GM12878 (cell line): Measurements from ENCODE around the gene TMEM135. TPM values are rescaled to one million over a fixed set of nuclear protein-coding genes. Genes with fewer than 3 reads are reported as not detected.

Experiments
- ATAC-seq: fragments of 200-7000 bp; cut with Tn5 transposase; 3 replicates; pipeline ENCODE4 v1.9.1; 2020; ENCODE audit warnings: mild to moderate bottlenecking, moderate library complexity
- BruUV-seq: library from RNA; stranded (reverse); fragments of 400-500 nt; replicated peaks from 2 replicates; lab custom pipeline; 2021; lab: Mats Ljungman, UMichigan
- CTCF ChIA-PET: fragments of 300-600 bp; sonication (Branson Sonifier 250); formaldehyde crosslinking; extraction: SDS; loops from one replicate; lab custom pipeline; 2021; ENCODE audit warnings: inconsistent platforms; lab: Yijun Ruan, JAX
- POLR2A ChIA-PET: fragments of 350-600 bp; formaldehyde crosslinking; extraction: SDS; loops from one replicate; lab custom pipeline; 2021; ENCODE audit warnings: inconsistent platforms; lab: Charles Lee
- RAD21 ChIA-PET: fragments of 300-600 bp; sonication (Branson Sonifier 250); formaldehyde crosslinking; loops from one replicate; lab custom pipeline; 2023; ENCODE audit warnings: antibody characterized with exemption; ENCODE audit not compliant: unreplicated experiment; lab: Charles Lee
- SMC1A ChIA-PET: fragments of 300-600 bp; sonication (Branson Sonifier 250); formaldehyde crosslinking; loops from one replicate; lab custom pipeline; 2023; ENCODE audit not compliant: unreplicated experiment, uncharacterized antibody; lab: Charles Lee
- DNase-seq: peaks from one replicate; pipeline ENCODE4 v3.0.0-alpha.2; 2011; ENCODE audit warnings: low read depth, low spot score
- FAIRE-seq: peaks from 3 replicates; lab custom pipeline; 2011; peaks lifted over from hg19 to GRCh38; lab: Jason Lieb, UNC
- H2AFZ ChIP-seq: 2 replicates; pipeline ENCODE4 v1.6.0; 2011; ENCODE audit warnings: low read depth, low read length, control low read depth; ENCODE audit not compliant: control insufficient read depth
- H3K27ac ChIP-seq: 2 replicates; pipeline ENCODE4 v1.5.1; 2011; ENCODE audit warnings: control low read depth; ENCODE audit not compliant: control insufficient read depth, insufficient read depth
- H3K27me3 ChIP-seq, 2 experiments: replicated peaks in 1 of 2; 2 replicates each; pipeline versions ENCODE4 v1.6.0 to v1.6.1; 2011; ENCODE audit warnings: low read length in 1 of 2; ENCODE audit not compliant: control insufficient read depth in 2 of 2, insufficient read depth in 2 of 2
- H3K36me3 ChIP-seq, 2 experiments: 2 replicates each; pipeline ENCODE4 v1.5.1; 2011; ENCODE audit warnings: low read length in 1 of 2; ENCODE audit not compliant: control insufficient read depth in 2 of 2, insufficient read depth in 2 of 2
- H3K4me1 ChIP-seq: 2 replicates; pipeline ENCODE4 v1.6.1; 2011; ENCODE audit warnings: mild to moderate bottlenecking, low read length, moderate library complexity, mixed read lengths; ENCODE audit not compliant: control insufficient read depth, insufficient read depth
- H3K4me2 ChIP-seq: 2 replicates; pipeline ENCODE4 v1.6.0; 2011; ENCODE audit warnings: control low read depth; ENCODE audit not compliant: control insufficient read depth, insufficient read depth
- H3K4me3 ChIP-seq: fragments of 200-600 bp; sonication (generic); 2 replicates; pipeline ENCODE4 v1.5.1; 2016
- H3K79me2 ChIP-seq: 2 replicates; pipeline ENCODE4 v1.6.0; 2011; ENCODE audit warnings: low read length; ENCODE audit not compliant: control insufficient read depth, insufficient read depth
- H3K9ac ChIP-seq: 2 replicates; pipeline ENCODE4 v1.8.0; 2011; ENCODE audit warnings: low read length, control low read depth, mixed read lengths; ENCODE audit not compliant: control insufficient read depth, insufficient read depth
- H3K9me3 ChIP-seq: replicated peaks from 3 replicates; pipeline ENCODE4 v1.5.1; 2011; ENCODE audit warnings: mild to moderate bottlenecking, low read length; ENCODE audit not compliant: control insufficient read depth, insufficient read depth
- H4K20me1 ChIP-seq: 2 replicates; pipeline ENCODE4 v1.6.0; 2011; ENCODE audit not compliant: control insufficient read depth, insufficient read depth
- EED ChIP-seq: sonication (generic); IDR thresholded peaks from 2 replicates; pipeline ENCODE4 v1.6.1; 2016; ENCODE audit warnings: antibody characterized with exemption, low read depth
- EP300 ChIP-seq, 2 experiments: fragments of 150-350 bp in 1 of 2; IDR thresholded peaks; 2 replicates each; pipeline ENCODE4 v1.6.1; 2011 to 2012; ENCODE audit warnings: low read depth in 2 of 2, low read length in 2 of 2, borderline replicate concordance in 1 of 2, improper control_type of control experiment in 1 of 2, inconsistent platforms in 1 of 2; ENCODE audit not compliant: control insufficient read depth in 1 of 2
- MYB ChIP-seq: fragments of 150-350 bp; IDR thresholded peaks from 2 replicates; pipeline ENCODE4 v1.6.1; 2014; ENCODE audit warnings: mild to moderate bottlenecking, low read depth, low read length, borderline replicate concordance
- NBN ChIP-seq: fragments of 450-650 bp; IDR thresholded peaks from 2 replicates; pipeline ENCODE4 v1.6.1; 2016
- PAX5 ChIP-seq: IDR thresholded peaks from 2 replicates; pipeline ENCODE4 v1.6.1; 2011; ENCODE audit warnings: low read depth, low read length, borderline replicate concordance
- WGBS: methylation state at CpG from one replicate; pipeline ENCODE4 v1.1.6; 2016; ENCODE audit warnings: low lambda C conversion rate; ENCODE audit not compliant: insufficient replicate concordance, insufficient coverage; ENCODE audit errors: missing lambda C conversion rate; 5-methylcytosine and 5-hydroxymethylcytosine counted together
- in situ Hi-C: fragments of 300-500 bp; cut with MboI; formaldehyde crosslinking; loops from 9 replicates; pipeline ENCODE4 v1.14.3; 2018; ENCODE audit warnings: mixed read lengths
- intact Hi-C: fragments of 100-400 bp; cut with micrococcal nuclease; formaldehyde crosslinking; loops from one replicate; pipeline ENCODE4 v1.14.2; 2022; ENCODE audit not compliant: unreplicated experiment
- polyA plus RNA-seq, 11 experiments: library from polyadenylated mRNA; depleted of rRNA in 4 of 11; unstranded in 6 of 11; stranded (reverse) in 5 of 11; fragments of >200 nt; fragmentation: Nextera tagmentation in 4 of 11; fragmentation: Illumina TruSeq in 1 of 11; extraction: Ambion mirVana in 4 of 11; extraction: Trizol in 1 of 11; gene quantifications; 1 replicate in 1 of 11; 2 replicates in 10 of 11; pipeline versions ENCODE4 v1.2.1 to v1.2.3, GENCODE V29; 2011 to 2016; ENCODE audit warnings: inconsistent platforms in 2 of 11, missing spikeins in 2 of 11, low read depth in 1 of 11
- total RNA-seq, 4 experiments: library from RNA; depleted of rRNA in 3 of 4; stranded (reverse); fragments of >200 nt in 3 of 4; fragmentation: Illumina TruSeq in 1 of 4; extraction: Trizol in 1 of 4; gene quantifications; 2 replicates each; pipeline versions ENCODE4 v1.2.1 to v1.2.3, GENCODE V29; 2013 to 2021
- TF ChIP-seq, protein P1 (sequence below): fragments of 450-650 bp; IDR thresholded peaks from 2 replicates; pipeline ENCODE4 v1.6.1; 2017; ENCODE audit warnings: mild to moderate bottlenecking, low read depth, inconsistent platforms; ENCODE audit not compliant: poor library complexity, severe bottlenecking
- TF ChIP-seq, protein P2 (sequence below): fragments of 450-650 bp; IDR thresholded peaks from 2 replicates; pipeline ENCODE4 v1.6.1; 2017; ENCODE audit warnings: mild to moderate bottlenecking, moderate library complexity
- TF ChIP-seq, protein P3 (sequence below): IDR thresholded peaks from 2 replicates; pipeline ENCODE4 v1.6.1; 2011; ENCODE audit warnings: borderline replicate concordance, low read depth, mild to moderate bottlenecking, moderate library complexity, low read length; ENCODE audit not compliant: insufficient read depth, poor library complexity, severe bottlenecking

The TMEM135 gene
- total and polyA plus RNA-seq, 10 of the 15 experiments (the other 5 are each of a cell fraction or from before 2014, with no cell fraction given): 7.2 to 117 (median 12.9) TPM

- ATAC-seq: no peak
- intact Hi-C loops: no loop called here
- H3K9me3 ChIP-seq: no peaks in the 10 kb centered on the region; the same call in 1 of the 3 replicates
- H3K27ac ChIP-seq: no peak overlapping the region
- WGBS: 31% methylated on average over 5 of the region's 5 CpGs
- no peaks in the 10 kb centered on the region for H3K36me3 ChIP-seq
- H2AFZ ChIP-seq: no peak overlapping the region
- no peak overlapping the region for H3K4me2 ChIP-seq
- H3K4me3 ChIP-seq: no peak overlapping the region
- no peaks in the 10 kb centered on the region for H3K79me2 ChIP-seq
- no peaks in the 10 kb centered on the region for H4K20me1 ChIP-seq
- DNase-seq: no peak
- H3K27me3 ChIP-seq: no peaks in the 10 kb centered on the region
- H3K9ac ChIP-seq: no peak overlapping the region
- CTCF ChIA-PET: interaction anchor here (1.5 kb wide), 1 partner anchor 11 kb away, joined by 3 read pairs; no protein-coding TSS in a partner anchor
- SMC1A ChIA-PET: no interaction called here
- RAD21 ChIA-PET: no interaction called here
- FAIRE-seq: no peak
- POLR2A ChIA-PET: no interaction called here
- H3K4me1 ChIP-seq: no peaks in the 10 kb centered on the region
- TF ChIP-seq EP300 (IDR thresholded peaks at IDR 0.05; ENCODE audit: borderline replicate concordance in 1 of 2, control insufficient read depth in 1 of 2, low read depth in 2 of 2, low read length in 2 of 2): no peak
- TF ChIP-seq, protein P1, sequence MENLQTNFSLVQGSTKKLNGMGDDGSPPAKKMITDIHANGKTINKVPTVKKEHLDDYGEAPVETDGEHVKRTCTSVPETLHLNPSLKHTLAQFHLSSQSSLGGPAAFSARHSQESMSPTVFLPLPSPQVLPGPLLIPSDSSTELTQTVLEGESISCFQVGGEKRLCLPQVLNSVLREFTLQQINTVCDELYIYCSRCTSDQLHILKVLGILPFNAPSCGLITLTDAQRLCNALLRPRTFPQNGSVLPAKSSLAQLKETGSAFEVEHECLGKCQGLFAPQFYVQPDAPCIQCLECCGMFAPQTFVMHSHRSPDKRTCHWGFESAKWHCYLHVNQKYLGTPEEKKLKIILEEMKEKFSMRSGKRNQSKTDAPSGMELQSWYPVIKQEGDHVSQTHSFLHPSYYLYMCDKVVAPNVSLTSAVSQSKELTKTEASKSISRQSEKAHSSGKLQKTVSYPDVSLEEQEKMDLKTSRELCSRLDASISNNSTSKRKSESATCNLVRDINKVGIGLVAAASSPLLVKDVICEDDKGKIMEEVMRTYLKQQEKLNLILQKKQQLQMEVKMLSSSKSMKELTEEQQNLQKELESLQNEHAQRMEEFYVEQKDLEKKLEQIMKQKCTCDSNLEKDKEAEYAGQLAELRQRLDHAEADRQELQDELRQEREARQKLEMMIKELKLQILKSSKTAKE: no peak
- TF ChIP-seq, protein P2, sequence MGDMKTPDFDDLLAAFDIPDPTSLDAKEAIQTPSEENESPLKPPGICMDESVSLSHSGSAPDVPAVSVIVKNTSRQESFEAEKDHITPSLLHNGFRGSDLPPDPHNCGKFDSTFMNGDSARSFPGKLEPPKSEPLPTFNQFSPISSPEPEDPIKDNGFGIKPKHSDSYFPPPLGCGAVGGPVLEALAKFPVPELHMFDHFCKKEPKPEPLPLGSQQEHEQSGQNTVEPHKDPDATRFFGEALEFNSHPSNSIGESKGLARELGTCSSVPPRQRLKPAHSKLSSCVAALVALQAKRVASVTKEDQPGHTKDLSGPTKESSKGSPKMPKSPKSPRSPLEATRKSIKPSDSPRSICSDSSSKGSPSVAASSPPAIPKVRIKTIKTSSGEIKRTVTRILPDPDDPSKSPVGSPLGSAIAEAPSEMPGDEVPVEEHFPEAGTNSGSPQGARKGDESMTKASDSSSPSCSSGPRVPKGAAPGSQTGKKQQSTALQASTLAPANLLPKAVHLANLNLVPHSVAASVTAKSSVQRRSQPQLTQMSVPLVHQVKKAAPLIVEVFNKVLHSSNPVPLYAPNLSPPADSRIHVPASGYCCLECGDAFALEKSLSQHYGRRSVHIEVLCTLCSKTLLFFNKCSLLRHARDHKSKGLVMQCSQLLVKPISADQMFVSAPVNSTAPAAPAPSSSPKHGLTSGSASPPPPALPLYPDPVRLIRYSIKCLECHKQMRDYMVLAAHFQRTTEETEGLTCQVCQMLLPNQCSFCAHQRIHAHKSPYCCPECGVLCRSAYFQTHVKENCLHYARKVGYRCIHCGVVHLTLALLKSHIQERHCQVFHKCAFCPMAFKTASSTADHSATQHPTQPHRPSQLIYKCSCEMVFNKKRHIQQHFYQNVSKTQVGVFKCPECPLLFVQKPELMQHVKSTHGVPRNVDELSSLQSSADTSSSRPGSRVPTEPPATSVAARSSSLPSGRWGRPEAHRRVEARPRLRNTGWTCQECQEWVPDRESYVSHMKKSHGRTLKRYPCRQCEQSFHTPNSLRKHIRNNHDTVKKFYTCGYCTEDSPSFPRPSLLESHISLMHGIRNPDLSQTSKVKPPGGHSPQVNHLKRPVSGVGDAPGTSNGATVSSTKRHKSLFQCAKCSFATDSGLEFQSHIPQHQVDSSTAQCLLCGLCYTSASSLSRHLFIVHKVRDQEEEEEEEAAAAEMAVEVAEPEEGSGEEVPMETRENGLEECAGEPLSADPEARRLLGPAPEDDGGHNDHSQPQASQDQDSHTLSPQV: no peak
- no peak for TF ChIP-seq MYB
- no peak for TF ChIP-seq PAX5
- no peak for TF ChIP-seq EED
- TF ChIP-seq NBN: no peak
- TF ChIP-seq, protein P3, sequence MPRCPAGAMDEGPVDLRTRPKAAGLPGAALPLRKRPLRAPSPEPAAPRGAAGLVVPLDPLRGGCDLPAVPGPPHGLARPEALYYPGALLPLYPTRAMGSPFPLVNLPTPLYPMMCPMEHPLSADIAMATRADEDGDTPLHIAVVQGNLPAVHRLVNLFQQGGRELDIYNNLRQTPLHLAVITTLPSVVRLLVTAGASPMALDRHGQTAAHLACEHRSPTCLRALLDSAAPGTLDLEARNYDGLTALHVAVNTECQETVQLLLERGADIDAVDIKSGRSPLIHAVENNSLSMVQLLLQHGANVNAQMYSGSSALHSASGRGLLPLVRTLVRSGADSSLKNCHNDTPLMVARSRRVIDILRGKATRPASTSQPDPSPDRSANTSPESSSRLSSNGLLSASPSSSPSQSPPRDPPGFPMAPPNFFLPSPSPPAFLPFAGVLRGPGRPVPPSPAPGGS: no peak
- in situ Hi-C loops: no loop called here
- BruUV-seq: no TSS peak
These were observed 301.7 kb downstream of the TMEM135 start for GRCh38 chr11:87339416-87339815.
